Measurements from ENCODE around the gene KATNB1.

Gene KATNB1

DNA sequence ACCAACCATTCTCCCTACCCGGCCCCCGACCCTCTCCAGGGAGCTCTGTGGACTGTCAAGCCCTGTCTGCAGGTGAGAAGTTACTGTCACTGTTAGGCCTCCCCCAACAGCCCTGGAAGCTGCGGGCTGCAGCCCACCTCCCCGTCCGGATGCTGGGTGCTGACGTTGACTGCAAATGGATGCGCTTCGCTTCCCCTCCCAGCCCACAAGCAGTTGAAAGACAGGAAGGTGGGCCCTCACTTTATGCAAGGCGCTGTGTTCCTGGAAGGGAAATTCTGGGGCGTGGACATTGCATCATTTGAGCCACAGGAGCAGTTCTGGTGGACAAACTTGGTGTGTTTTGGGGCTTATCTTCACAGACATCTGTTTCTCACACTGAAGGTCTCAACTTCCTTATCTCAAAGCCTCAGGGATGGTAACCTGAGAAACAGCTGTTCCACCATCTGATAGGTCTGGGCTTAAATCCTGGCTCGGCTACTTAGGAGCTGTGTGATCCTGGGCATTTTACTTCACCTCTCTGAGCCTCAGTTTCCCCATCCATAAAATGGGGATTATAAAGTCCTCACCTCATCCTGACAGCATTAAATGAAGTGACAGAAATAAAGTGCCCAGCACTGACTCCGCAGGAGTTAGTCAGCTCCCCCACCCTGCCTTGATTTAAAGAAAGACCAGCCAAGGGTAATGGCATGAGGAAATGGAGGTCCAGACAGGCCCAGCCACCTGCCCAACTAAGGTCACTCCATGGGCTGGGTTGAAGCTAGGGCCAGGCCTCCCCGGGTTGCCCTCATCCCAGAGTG is 45.6 kb upstream of the KATNB1 start:
- H3K4me3 ChIP-seq (ENCODE audit: low read depth, low read length) = no peak overlapping the region
- no peak for DNase-seq (ENCODE audit: low read depth)
- TF ChIP-seq CTCF (IDR thresholded peaks at IDR 0.05; ENCODE audit: control insufficient read depth, extremely low read depth, insufficient read depth) = no peak

GRCh38 chr16:57690782-57691471 is 44.6 kb upstream of the KATNB1 start:
- no peak for TF ChIP-seq CTCF (IDR thresholded peaks at IDR 0.05; ENCODE audit: control insufficient read depth, extremely low read depth, insufficient read depth)
- no peak for DNase-seq (ENCODE audit: low read depth)
- H3K4me3 ChIP-seq (ENCODE audit: low read depth, low read length) = no peak overlapping the region

DNA sequence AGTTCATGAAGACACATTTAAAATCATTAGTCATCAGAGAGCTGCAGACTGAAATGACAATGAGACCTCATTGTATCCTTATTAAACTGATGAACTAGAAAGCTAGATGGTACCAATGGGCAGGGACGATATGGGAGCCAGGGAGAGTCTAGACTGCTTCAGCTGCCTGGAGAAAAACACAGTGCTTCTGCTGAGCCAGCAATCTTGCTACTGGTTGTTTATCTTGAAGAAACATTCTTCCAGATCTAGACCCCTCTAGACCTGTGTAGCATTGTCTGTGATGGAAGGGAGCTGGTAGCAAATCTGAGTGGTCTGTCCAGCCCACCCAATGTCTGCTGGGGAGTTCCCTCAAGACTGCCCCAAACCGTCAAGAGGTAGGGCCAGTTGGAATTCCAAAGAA is 42.9 kb upstream of the KATNB1 start:
- no peak for DNase-seq (ENCODE audit: low read depth)
- no peak overlapping the region for H3K4me3 ChIP-seq (ENCODE audit: low read depth, low read length)
- TF ChIP-seq CTCF (IDR thresholded peaks at IDR 0.05; ENCODE audit: control insufficient read depth, extremely low read depth, insufficient read depth) = no peak

DNA sequence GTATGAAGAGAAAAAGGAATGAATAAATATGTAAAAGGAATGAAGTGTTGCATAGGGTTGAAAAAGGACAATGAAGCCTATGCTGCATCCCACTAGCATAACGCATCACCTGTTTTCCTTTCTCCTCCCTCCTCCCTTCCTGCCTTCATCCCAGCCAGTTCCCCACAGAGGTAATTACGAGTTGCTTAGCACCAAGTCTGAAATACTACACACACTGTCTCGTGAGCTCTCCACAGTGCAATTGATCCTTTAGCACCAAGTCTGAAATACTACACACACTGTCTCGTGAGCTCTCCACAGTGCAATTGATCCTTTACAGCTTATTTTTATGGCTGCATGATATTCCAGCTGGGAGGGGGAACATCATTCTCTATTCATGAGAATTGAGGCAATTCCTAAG is 42.0 kb upstream of the KATNB1 start:
- TF ChIP-seq CTCF (IDR thresholded peaks at IDR 0.05; ENCODE audit: control insufficient read depth, extremely low read depth, insufficient read depth) = no peak
- no peak for DNase-seq (ENCODE audit: low read depth)
- H3K4me3 ChIP-seq (ENCODE audit: low read depth, low read length) = no peak overlapping the region

DNA sequence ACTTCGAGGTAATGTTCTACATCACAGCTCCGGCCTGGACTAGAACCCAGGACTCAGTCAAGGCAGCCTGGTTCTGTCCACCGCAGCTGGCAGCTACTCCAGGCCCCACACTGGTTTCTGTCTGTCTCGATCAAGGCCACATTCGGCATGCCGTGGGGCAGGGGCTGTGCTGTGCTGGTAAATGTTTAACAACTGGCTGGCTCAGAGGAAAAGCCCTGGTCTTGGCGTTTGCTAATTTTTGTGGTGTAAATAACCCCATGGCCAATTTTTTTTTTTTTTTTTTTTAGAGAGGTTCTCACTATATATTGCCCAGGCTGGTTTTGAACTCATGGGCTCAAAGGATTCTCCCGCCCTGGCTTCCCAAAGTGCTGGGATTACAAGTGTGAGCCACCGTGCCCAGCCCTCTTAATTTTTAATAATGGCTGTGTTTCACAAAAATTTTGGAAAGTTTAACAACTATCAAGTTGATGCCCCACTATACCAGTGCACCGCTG is 41.3 kb upstream of the KATNB1 start:
- no peak for TF ChIP-seq CTCF (IDR thresholded peaks at IDR 0.05; ENCODE audit: control insufficient read depth, extremely low read depth, insufficient read depth)
- no peak overlapping the region for H3K4me3 ChIP-seq (ENCODE audit: low read depth, low read length)
- no peak for DNase-seq (ENCODE audit: low read depth)

DNA sequence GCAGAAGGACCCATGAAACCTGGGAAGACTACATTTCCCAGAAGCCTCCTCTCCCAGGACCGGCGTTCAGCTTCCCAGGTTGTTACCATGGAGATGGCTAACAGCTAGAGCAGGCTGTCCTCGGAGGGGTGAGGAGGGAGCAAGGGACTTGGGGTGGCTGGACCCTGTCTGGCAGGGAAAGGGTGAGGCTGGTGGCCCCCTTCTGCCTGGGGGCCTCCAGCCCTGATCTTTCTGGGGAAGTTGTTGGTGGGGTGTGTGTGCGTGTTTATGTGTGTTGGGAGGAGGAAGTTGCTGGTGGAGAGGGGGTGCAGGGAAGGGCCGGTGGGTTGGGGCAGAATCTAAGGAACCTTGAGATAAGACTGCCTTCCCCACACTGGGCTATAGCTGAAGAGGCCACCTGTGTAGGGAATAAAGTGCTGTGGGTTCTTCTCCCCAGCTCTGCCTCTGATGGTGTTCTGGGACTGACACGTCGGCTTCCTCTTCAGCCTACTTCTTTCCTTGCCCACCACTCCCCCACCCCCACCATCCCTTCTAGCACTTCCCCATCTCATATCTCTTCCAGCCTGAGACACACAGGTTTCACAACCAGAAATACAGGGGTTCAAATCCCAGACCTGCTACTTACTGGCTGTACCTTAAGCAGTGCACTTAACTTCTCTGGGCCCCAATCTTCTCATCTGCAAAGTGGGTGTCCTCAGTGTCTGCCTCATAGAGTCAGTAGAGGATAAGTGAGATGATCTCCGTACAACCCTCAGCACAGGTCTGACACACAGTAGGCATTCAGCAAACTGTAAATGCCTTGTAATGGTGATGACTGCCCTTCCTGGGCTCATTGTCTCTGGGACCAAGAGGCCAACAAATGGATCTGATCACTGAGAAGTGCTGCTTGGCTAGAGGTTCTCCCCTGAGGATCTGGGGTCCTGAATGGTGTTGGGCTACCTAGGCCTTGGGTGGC is 40.6 kb upstream of the KATNB1 start, which contains the start of gene DRC7:
Gene DRC7, plus strand, starts transcription at position 82 of the 955 bp plus-strand sequence. CDS start 3,144 bp downstream, outside the sequence.
- H3K4me3 ChIP-seq (ENCODE audit: low read depth, low read length) = no peak within 1 kb of the TSS
- DNase-seq (ENCODE audit: low read depth) = no peak

More for the DNA sequence above, 40.6 kb upstream of the KATNB1 start, which contains the start of gene DRC7:
- no peak for TF ChIP-seq CTCF (IDR thresholded peaks at IDR 0.05; ENCODE audit: control insufficient read depth, extremely low read depth, insufficient read depth)
